GM08714 (cell line): ENCODE measurements around the gene PGF.
A peak's percentile ranks its signal among the peaks of the same experiment; 100 is the strongest.
"Not testable (repeated sequence)": the region's sequence is repeated elsewhere in the genome, so short reads cannot be mapped to it uniquely, and the experiment has no call there.

Experiments used
- H3K4me3 ChIP-seq: fragments of 200-500 bp; sonication (Bioruptor generic); 2 replicates; pipeline ENCODE4 v1.5.1; 2014; ENCODE audit warnings: mild to moderate bottlenecking, low read length, inconsistent platforms
- ZNF274 ChIP-seq: IDR thresholded peaks from 2 replicates; pipeline ENCODE4 v1.6.1; 2012; ENCODE audit warnings: mild to moderate bottlenecking, low read depth, low read length

The PGF gene

GRCh38 chr14:74932401-74932901 lies 22.9 kb downstream of the PGF start:
- TF ChIP-seq ZNF274, result no peak
- no peak overlapping the region for H3K4me3 ChIP-seq

- not testable (repeated sequence) for H3K4me3 ChIP-seq
Observed at GRCh38 chr14:74931744-74932143, 23.7 kb downstream of the PGF start.

- H3K4me3 ChIP-seq, result no peak overlapping the region
- no peak for TF ChIP-seq ZNF274
Observed at GRCh38 chr14:74929242-74929641, 26.2 kb downstream of the PGF start.

GRCh38 chr14:74927225-74927624 lies 28.2 kb downstream of the PGF start:
- H3K4me3 ChIP-seq, result no peak overlapping the region

GRCh38 chr14:74924061-74924460 lies 31.3 kb downstream of the PGF start:
- no peak overlapping the region for H3K4me3 ChIP-seq
- no peak for TF ChIP-seq ZNF274

More at GRCh38 chr14:74927225-74927624, 28.2 kb downstream of the PGF start:
- no peak for TF ChIP-seq ZNF274

GRCh38 chr14:74922752-74923401 lies 32.5 kb downstream of the PGF start, which contains the start of gene RPS6KL1:
TSS of gene RPS6KL1 (minus strand) at chr14:74923260. CDS start at chr14:74921541, 1,719 bp downstream.
- H3K4me3 ChIP-seq, result peak within 1 kb of the TSS; percentile 54; the same call in 1 of the 2 replicates
- no peak for TF ChIP-seq ZNF274

- H3K4me3 ChIP-seq, result peak overlapping the region; percentile 54; the same call in 1 of the 2 replicates
- TF ChIP-seq ZNF274, result no peak
Observed at GRCh38 chr14:74921987-74922751, 33.2 kb downstream of the PGF start.

- H3K4me3 ChIP-seq, result no peak overlapping the region
- TF ChIP-seq ZNF274, result no peak
Observed at GRCh38 chr14:74921053-74921620, 34.3 kb downstream of the PGF start.

GRCh38 chr14:74920281-74920680 lies 35.1 kb downstream of the PGF start:
- TF ChIP-seq ZNF274, result no peak
- H3K4me3 ChIP-seq, result no peak overlapping the region

- no peak overlapping the region for H3K4me3 ChIP-seq
- TF ChIP-seq ZNF274, result no peak
Observed at GRCh38 chr14:74919421-74920165, 35.8 kb downstream of the PGF start.

- no peak overlapping the region for H3K4me3 ChIP-seq
- TF ChIP-seq ZNF274, result no peak
Observed at GRCh38 chr14:74918380-74918779, 37.0 kb downstream of the PGF start.

- TF ChIP-seq ZNF274, result no peak
- H3K4me3 ChIP-seq, result no peak overlapping the region
Observed at GRCh38 chr14:74917646-74918081, 37.7 kb downstream of the PGF start.

- H3K4me3 ChIP-seq, result no peak overlapping the region
- no peak for TF ChIP-seq ZNF274
Observed at GRCh38 chr14:74917178-74917543, 38.2 kb downstream of the PGF start.

- H3K4me3 ChIP-seq, result no peak overlapping the region
- TF ChIP-seq ZNF274, result no peak
Observed at GRCh38 chr14:74915826-74916225, 39.6 kb downstream of the PGF start.

GRCh38 chr14:74915426-74915825 lies 40.0 kb downstream of the PGF start:
- no peak overlapping the region for H3K4me3 ChIP-seq
- no peak for TF ChIP-seq ZNF274
